Skin epidermis (tissue), 12 donors: ENCODE data around the gene BCAS3.

Source experiments
- H3K27ac ChIP-seq, 21 experiments: fragments of 200-600 bp; sonication (generic) in 11 of 21; one replicate each; pipeline ENCODE4 v1.5.0; 2020; ENCODE audit warnings: mild to moderate bottlenecking in 3 of 21, inconsistent platforms in 2 of 21, moderate library complexity in 2 of 21
- H3K4me3 ChIP-seq, 7 experiments: fragments of 200-600 bp; sonication (generic) in 2 of 7; one replicate each; pipeline ENCODE4 v1.5.0; 2020; ENCODE audit warnings: inconsistent platforms in 2 of 7, mild to moderate bottlenecking in 2 of 7, moderate library complexity in 1 of 7

Gene BCAS3

DNA sequence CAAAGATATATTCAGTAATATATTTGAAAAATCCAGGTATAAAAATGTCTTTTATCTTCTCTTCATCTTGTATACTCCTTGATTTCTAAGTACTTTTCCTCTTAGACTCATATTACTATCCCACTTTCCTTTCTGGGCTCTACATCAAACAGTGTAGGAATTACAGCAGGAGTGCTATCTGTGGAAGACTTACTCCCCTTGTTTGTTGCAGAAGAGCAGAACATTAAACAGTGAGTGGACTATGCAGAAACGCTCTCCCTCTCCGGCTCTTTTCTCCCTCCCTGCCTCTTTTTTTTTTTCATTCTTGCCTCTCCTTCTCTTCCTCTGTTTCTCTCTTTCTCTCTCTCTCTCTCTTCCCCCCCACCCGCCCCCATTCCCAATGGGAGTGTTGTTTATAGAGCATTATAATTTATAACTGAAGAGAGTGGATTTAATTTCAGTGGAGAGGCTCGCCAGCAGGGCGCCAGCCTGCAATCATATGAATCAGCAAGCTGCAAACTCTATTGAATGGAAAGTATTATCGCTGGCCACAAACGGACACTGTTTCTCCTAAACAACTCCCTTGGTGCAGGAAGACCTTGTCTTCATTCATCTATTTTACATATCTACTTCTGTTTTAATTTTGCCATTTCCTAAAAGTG is 479.7 kb downstream of the BCAS3 start:
- Histone ChIP-seq H3K4me3 (no peak overlapping the region), H3K27ac (no peak overlapping the region)

DNA sequence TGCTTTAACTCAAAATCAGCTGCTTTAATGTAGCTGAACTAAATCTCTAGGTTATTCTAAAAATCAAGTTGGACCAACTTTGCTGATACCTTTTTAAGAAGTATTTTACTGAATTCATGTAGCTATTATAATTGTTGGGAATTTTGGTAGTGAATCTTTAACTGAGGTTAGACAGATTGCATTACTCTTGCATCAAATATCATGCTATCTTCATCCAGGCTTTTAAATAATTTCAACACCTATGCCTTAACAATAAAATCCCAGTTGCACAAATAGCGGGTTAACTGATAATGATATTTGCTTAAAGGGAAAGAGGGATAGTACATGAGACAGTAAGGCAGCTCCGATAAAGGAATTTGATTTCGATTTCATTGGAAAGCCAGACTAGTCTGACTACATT is 480.7 kb downstream of the BCAS3 start:
- H3K27ac ChIP-seq, result no peak overlapping the region
- H3K4me3 ChIP-seq, result no peak overlapping the region

- Histone ChIP-seq H3K4me3 (no peak overlapping the region), H3K27ac (no peak overlapping the region)
Measured at GRCh38 chr17:61159221-61159814, 481.7 kb downstream of the BCAS3 start.

DNA sequence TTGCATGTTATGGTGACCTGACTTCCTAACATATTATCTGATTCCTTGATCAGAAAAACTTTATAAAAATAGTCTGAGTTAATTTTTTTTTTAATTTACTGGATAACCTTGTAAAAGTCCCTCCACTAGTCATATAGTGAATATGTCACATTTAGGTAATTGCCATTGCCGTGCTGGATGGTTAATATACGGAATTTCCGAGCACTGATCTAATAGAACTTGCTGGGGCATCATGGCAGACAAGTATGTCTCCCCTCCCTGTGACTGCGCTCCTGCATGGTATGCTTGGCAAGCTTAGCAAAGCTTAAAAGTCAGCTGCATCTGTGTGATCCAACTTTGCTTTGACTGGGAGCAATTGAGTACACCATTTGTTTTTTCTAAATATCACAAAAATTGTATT is 482.6 kb downstream of the BCAS3 start:
- Histone ChIP-seq H3K27ac (no peak overlapping the region), H3K4me3 (no peak overlapping the region)

DNA sequence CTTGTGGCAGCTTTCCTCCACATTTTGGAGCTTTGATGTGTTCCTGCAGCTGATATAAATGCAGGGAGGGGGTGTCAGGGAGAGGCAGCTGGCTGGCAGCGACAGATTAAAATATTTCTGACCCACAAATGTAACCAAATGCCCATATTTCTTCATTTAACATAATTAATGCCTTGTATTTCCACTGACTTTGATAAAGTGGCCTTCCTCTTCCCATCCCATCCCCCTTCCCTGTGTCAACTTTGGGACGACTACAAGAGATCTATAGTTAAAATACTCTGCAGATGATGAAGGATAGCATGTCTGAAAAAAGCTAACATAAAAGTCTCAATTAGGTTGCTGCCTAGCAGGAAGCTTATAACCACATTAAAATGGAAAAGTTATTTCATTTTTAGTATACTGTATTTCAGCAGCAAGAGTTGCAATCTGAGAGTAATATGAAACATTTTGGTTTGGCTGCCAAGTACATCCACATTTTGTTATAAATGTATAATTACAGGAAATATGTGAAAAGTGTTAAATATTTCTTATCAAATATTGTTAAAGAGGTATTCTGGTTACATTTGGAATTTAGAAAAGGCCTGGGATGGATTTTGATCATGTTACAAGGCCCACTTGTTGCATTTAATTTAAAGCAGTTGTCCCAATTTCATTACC is 483.3 kb downstream of the BCAS3 start:
- Histone ChIP-seq H3K27ac (no peak overlapping the region), H3K4me3 (no peak overlapping the region)

DNA sequence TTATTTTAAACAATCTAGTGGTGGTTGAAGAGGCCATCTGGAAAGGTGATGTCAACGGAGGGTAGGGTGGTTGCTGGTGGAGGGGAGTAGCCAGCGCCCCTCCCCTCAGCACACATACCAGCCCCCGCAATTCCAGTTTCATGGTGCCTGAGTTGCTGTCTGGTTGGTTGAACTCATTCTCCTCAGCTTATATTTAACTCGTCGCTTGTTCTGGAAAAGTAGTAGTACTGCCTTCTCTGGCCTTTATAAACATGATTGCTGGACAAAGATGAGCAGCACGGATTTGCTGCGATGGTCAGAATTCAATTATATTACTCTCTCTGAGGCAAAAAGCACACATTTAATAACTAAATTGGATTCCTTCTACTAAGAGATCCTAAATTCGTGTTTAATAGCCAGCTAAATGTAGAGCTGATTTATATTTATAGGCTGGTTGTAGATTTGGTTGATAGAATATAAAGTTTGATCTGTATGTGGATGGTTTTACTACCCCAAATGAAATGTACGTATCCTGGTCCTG is 484.0 kb downstream of the BCAS3 start:
- Histone ChIP-seq H3K27ac (no peak overlapping the region), H3K4me3 (no peak overlapping the region)

- Histone ChIP-seq H3K27ac (no peak overlapping the region), H3K4me3 (no peak overlapping the region)
Measured at GRCh38 chr17:61164517-61164916, 486.9 kb downstream of the BCAS3 start.

DNA sequence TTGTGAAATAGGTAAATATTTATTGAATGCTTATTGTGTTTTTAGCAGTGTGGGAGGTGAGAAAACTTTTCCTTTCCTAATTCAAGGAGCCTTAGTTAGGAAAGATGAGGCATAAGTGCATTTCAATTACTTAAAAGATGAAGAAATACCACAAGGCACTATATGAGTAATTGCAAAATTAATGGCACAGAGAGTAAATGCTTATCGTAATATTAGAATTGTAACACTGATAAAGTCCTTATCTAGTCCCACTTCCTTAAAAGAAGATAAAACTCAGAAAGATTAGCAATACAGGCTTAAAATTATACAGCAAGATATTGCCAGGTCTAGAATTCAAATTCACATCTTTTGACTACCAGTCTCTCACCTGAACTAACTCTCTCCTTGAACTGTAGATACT is 489.4 kb downstream of the BCAS3 start:
- Histone ChIP-seq H3K4me3 (no peak overlapping the region), H3K27ac (no peak overlapping the region)

DNA sequence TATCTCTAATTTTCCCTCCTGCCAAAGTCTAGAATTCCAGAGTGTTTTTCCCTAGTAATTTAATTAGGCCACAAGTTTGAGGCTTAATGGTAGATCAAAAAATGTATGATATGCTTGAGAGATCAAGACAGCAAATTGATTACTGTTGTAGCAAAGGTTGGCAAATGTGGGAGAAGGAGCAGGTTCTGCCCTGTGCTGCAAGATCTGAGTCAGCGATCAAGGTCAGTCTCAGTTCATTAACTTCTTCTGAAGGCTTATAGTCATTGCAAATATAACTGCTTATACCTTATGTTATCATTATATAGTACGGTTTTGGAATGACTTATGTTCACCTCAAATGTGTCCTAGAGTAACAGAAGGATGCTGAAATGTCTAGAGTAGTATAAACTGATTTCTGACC is 490.9 kb downstream of the BCAS3 start:
- H3K4me3 ChIP-seq, result no peak overlapping the region
- no peak overlapping the region for H3K27ac ChIP-seq

- Histone ChIP-seq H3K27ac (no peak overlapping the region), H3K4me3 (no peak overlapping the region)
Measured at GRCh38 chr17:61174310-61174709, 496.7 kb downstream of the BCAS3 start.

- no peak overlapping the region for H3K27ac ChIP-seq
- H3K4me3 ChIP-seq, result no peak overlapping the region
Measured at GRCh38 chr17:61175298-61176142, 497.9 kb downstream of the BCAS3 start.

GRCh38 chr17:61177351-61177750 is 499.7 kb downstream of the BCAS3 start:
- Histone ChIP-seq H3K4me3 (no peak overlapping the region), H3K27ac (no peak overlapping the region)

- no peak overlapping the region for H3K4me3 ChIP-seq
- H3K27ac ChIP-seq, result no peak overlapping the region
Measured at GRCh38 chr17:61178284-61178683, 500.6 kb downstream of the BCAS3 start.

DNA sequence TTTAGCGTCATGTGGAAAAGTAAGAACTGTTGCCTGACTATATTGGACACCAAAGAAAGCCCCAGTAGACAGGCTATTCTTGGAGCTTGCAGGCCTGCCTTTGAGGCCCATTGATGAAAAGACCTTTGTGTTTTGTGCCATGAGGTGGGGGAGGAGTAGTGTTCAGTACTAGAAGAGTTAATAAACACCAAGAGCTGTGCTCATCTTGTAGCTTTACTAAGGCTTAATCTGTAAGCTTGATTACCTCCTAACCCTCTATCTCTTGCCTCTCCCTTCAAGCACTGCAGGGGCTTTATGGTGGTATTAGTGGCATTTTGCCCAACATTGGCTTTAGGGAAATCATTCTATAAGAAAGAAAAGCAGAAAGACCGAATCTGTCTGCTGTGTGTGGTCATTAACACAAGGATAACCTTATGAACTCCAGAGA is 501.7 kb downstream of the BCAS3 start:
- Histone ChIP-seq H3K4me3 (no peak overlapping the region), H3K27ac (no peak overlapping the region)

GRCh38 chr17:61183793-61184192 is 506.1 kb downstream of the BCAS3 start:
- no peak overlapping the region for H3K4me3 ChIP-seq
- H3K27ac ChIP-seq, result no peak overlapping the region

- no peak overlapping the region for H3K27ac ChIP-seq
- H3K4me3 ChIP-seq, result no peak overlapping the region
Measured at GRCh38 chr17:61185385-61185784, 507.7 kb downstream of the BCAS3 start.

- H3K27ac ChIP-seq, result no peak overlapping the region
- no peak overlapping the region for H3K4me3 ChIP-seq
Measured at GRCh38 chr17:61187038-61187437, 509.4 kb downstream of the BCAS3 start.

DNA sequence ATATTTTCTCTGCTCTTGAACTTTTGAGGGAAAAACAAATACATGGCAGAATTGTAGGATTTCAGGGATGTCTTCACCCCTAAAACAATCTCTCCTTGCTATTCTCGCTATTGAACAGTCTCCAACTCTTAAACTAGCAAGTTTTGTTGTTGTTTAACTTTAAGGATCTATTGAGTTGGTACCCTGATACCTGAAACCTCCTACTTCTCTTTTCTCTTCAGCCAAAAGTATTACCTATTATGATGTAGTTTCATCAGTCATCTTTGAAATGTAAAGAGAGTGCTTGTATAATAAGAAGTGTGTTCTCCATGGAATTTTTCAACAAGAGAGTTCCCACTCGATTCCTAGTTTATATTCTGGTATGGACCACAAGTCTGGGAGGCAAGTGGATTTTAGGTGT is 510.4 kb downstream of the BCAS3 start:
- Histone ChIP-seq H3K4me3 (no peak overlapping the region), H3K27ac (no peak overlapping the region)

GRCh38 chr17:61189968-61190367 is 512.3 kb downstream of the BCAS3 start:
- Histone ChIP-seq H3K27ac (no peak overlapping the region), H3K4me3 (no peak overlapping the region)

GRCh38 chr17:61196302-61196704 is 518.7 kb downstream of the BCAS3 start:
- H3K27ac ChIP-seq, result no peak overlapping the region
- no peak overlapping the region for H3K4me3 ChIP-seq
